Type B pancreatic cell (in vitro differentiated cells): Measurements from ENCODE around the gene HDAC11. TPM values are rescaled to one million over a fixed set of nuclear protein-coding genes. Genes with fewer than 3 reads are reported as not detected.
A peak's percentile ranks its signal among the peaks of the same experiment; 100 is the strongest.

ENCODE experiments used
- DNase-seq: peaks from one replicate; pipeline ENCODE4 v3.0.0; 2021; ENCODE audit warnings: mixed read lengths; ENCODE audit not compliant: unreplicated experiment; ENCODE audit errors: extremely low spot score
- H3K27ac Mint-ChIP-seq: 2 replicates; pipeline ENCODE4 v1.8.0; 2021; ENCODE audit warnings: mild to moderate bottlenecking, mixed read lengths
- H3K27me3 Mint-ChIP-seq: 2 replicates; pipeline ENCODE4 v1.8.0; 2021; ENCODE audit warnings: mixed read lengths
- H3K36me3 Mint-ChIP-seq: 2 replicates; pipeline ENCODE4 v1.8.0; 2021; ENCODE audit warnings: mixed read lengths
- H3K4me1 Mint-ChIP-seq: one replicate; pipeline ENCODE4 v1.8.0; 2021; ENCODE audit warnings: mixed read lengths; ENCODE audit not compliant: unreplicated experiment
- H3K4me3 Mint-ChIP-seq: 2 replicates; pipeline ENCODE4 v1.8.0; 2021; ENCODE audit warnings: mild to moderate bottlenecking, mixed read lengths
- H3K9me3 Mint-ChIP-seq: 2 replicates; pipeline ENCODE4 v1.8.0; 2021; ENCODE audit warnings: mixed read lengths
- CTCF ChIP-seq: fragments of 200-600 bp; sonication (generic); conservative IDR thresholded peaks from 2 replicates; pipeline ENCODE4 v1.5.0; 2021; ENCODE audit warnings: antibody characterized with exemption, mild to moderate bottlenecking
- total RNA-seq: library from RNA; stranded (reverse); gene quantifications from 2 replicates; pipeline ENCODE4 v1.2.1, GENCODE V29; 2021; ENCODE audit warnings: low replicate concordance

Gene HDAC11
- total RNA-seq, 1 donor from 2014 or later: 21.9 TPM

GRCh38 chr3:13555753-13556152 lies 75.6 kb downstream of the HDAC11 start:
- Mint-ChIP-seq H3K27me3 (peaks cover 4% of the 10 kb centered on the region), H3K36me3 (no peaks in the 10 kb centered on the region), H3K27ac (peak overlapping the region; percentile 73), H3K4me1 (peaks cover 44% of the 10 kb centered on the region), H3K4me3 (no peak overlapping the region), H3K9me3 (no peaks in the 10 kb centered on the region)
- no peak for TF ChIP-seq CTCF
- no peak for DNase-seq

Other genes starting within 250 kb of the HDAC11 start
- 21.6 and 26.5 TPM in 2 replicates for gene NUP210, start 60.0 kb upstream of the HDAC11 start, total RNA-seq
- gene FBLN2, start 68.8 kb downstream of the HDAC11 start, total RNA-seq: 49.1 and 67.6 TPM in 2 replicates